ENCODE results near the gene CCDC154. TPM values are rescaled to one million over a fixed set of nuclear protein-coding genes. Genes with fewer than 3 reads are reported as not detected.

CCDC154 gene
- total and polyA plus RNA-seq, 3 experiments from 2014 or later = 2.3 to 2.8 TPM; not detected in 1

DNA sequence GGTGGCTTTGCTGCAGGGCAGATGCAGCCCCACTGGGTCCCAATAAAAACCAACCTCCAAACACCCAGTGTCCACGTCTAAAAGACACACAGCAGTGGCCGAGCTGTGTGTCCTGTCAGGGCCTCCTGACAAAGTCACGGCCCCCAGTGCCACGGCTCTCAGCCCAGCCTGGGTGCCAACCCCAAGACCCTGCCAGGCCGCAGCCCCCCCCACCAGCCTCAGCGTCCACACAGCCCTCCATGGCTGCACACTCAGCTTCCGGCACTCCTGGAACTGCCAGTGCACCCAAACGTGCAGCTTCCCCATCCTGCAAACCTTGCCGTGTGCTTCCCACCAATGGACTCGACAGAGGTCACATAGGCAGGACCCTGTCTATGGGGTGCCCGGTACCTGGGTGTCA lies 3.6 kb upstream of the CCDC154 start:
- Histone ChIP-seq H3K27me3 (ENCODE audit: insufficient read depth, low read length, poor library complexity, severe bottlenecking) (no peaks in the 10 kb centered on the region), H3K4me1 (ENCODE audit: insufficient read depth, low read length) (no peaks in the 10 kb centered on the region), H3K36me3 (ENCODE audit: insufficient read depth, low read length) (no peaks in the 10 kb centered on the region), H3K27ac (ENCODE audit: low read depth, low read length) (no peak overlapping the region), H3K9me3 (ENCODE audit: low read length) (no peaks in the 10 kb centered on the region), H3K4me3 (ENCODE audit: low read length) (no peak overlapping the region)
- Mint-ChIP-seq H3K9me3 (no peaks in the 10 kb centered on the region), H3K27me3 (no peaks in the 10 kb centered on the region), H3K36me3 (peaks cover 0 to 42% (median 0%) of the 10 kb centered on the region in 3 donors), H3K4me1 (no peaks in the 10 kb centered on the region), H3K4me3 (no peak overlapping the region), H3K27ac (no peak overlapping the region)
- DNase-seq = no peak
- POLR2A ChIA-PET = no interaction called here
- CTCF ChIA-PET = no interaction called here

DNA sequence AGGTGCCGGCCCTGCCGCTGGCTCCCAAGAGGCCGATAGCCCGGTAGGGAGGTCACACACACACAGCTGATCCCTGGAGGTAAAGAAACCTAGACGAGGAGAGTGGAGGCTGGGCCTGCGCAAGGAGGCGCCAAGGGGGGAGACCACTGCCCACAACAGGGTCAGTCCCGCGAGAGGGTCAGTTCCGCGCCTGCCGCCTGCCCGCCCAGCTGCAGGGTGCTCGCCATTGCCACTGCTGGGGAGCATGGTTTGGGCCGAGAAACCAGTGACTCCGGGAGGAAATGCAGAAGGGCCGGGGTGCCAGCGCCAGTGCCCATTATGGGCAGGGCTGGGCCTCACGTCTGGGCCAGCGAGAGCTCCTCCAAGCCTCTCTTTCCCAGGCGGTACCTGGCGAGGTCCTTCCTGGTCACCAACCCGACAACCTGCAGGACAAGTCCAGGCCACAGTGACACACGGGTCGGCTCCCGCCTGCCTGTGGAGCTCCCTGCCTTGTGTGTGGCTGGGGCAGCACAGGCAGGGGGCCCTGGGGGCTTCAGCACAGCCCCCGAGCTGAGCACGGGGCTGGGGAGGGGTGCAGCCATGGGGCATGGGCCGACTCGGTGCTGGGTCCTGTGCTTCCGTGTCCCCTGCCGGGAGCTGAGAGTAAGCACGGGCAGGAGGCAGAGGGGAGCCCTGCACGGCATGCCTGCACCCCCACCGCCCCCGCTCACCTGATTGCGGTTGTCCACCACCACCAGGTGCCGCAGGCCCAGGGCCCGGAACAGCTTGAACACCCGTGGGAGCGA lies 2.1 kb upstream of the CCDC154 start:
- Histone ChIP-seq H3K36me3 (ENCODE audit: insufficient read depth, low read length) (no peaks in the 10 kb centered on the region), H3K9me3 (ENCODE audit: low read length) (no peaks in the 10 kb centered on the region), H3K27ac (ENCODE audit: low read depth, low read length) (no peak overlapping the region), H3K4me3 (ENCODE audit: low read length) (no peak overlapping the region), H3K27me3 (ENCODE audit: insufficient read depth, low read length, poor library complexity, severe bottlenecking) (no peaks in the 10 kb centered on the region), H3K4me1 (ENCODE audit: insufficient read depth, low read length) (no peaks in the 10 kb centered on the region)
- no peak overlapping the region for H3K4me3 Mint-ChIP-seq
- no peaks in the 10 kb centered on the region for H3K27me3 Mint-ChIP-seq
- ChIA-PET POLR2A (interaction anchor here (0.6 kb wide), 1 partner anchor 25 kb away, joined by 3 read pairs; no protein-coding TSS in a partner anchor), CTCF (no interaction called here)
- peaks cover 0 to 31% (median 0%) of the 10 kb centered on the region in 3 donors for H3K36me3 Mint-ChIP-seq
- H3K9me3 Mint-ChIP-seq = no peaks in the 10 kb centered on the region
- H3K4me1 Mint-ChIP-seq = no peaks in the 10 kb centered on the region
- DNase-seq = no peak
- no peak overlapping the region for H3K27ac Mint-ChIP-seq

- Histone ChIP-seq H3K4me1 (ENCODE audit: insufficient read depth, low read length) (no peaks in the 10 kb centered on the region), H3K4me3 (ENCODE audit: low read length) (no peak overlapping the region), H3K27ac (ENCODE audit: low read depth, low read length) (no peak overlapping the region), H3K27me3 (ENCODE audit: insufficient read depth, low read length, poor library complexity, severe bottlenecking) (no peaks in the 10 kb centered on the region), H3K9me3 (ENCODE audit: low read length) (no peaks in the 10 kb centered on the region), H3K36me3 (ENCODE audit: insufficient read depth, low read length) (no peaks in the 10 kb centered on the region)
- no peaks in the 10 kb centered on the region for H3K4me1 Mint-ChIP-seq
- H3K27me3 Mint-ChIP-seq = no peaks in the 10 kb centered on the region
- no peak overlapping the region for H3K4me3 Mint-ChIP-seq
- ChIA-PET POLR2A (interaction anchor here (0.5 to 0.6 kb wide), 2 partner anchors 26 to 309 kb away, joined by 3 read pairs; no protein-coding TSS in a partner anchor), CTCF (no interaction called here)
- H3K36me3 Mint-ChIP-seq = peaks cover 0 to 29% (median 0%) of the 10 kb centered on the region in 3 donors
- H3K9me3 Mint-ChIP-seq = no peaks in the 10 kb centered on the region
- no peak for DNase-seq
- H3K27ac Mint-ChIP-seq = no peak overlapping the region
Measured at GRCh38 chr16:1445518-1446203, 1.3 kb upstream of the CCDC154 start.

- H3K4me1 ChIP-seq (ENCODE audit: insufficient read depth, low read length) = no peaks in the 10 kb centered on the region
- peaks cover 0 to 25% (median 0%) of the 10 kb centered on the region in 3 donors for H3K36me3 Mint-ChIP-seq
- H3K27ac ChIP-seq (ENCODE audit: low read depth, low read length) = no peak overlapping the region
- DNase-seq = no peak
- H3K9me3 Mint-ChIP-seq = no peaks in the 10 kb centered on the region
- no peak overlapping the region for H3K27ac Mint-ChIP-seq
- no peak overlapping the region for H3K4me3 ChIP-seq (ENCODE audit: low read length)
- no peak overlapping the region for H3K4me3 Mint-ChIP-seq
- CTCF ChIA-PET = no interaction called here
- no peaks in the 10 kb centered on the region for H3K9me3 ChIP-seq (ENCODE audit: low read length)
- H3K4me1 Mint-ChIP-seq = no peaks in the 10 kb centered on the region
- H3K36me3 ChIP-seq (ENCODE audit: insufficient read depth, low read length) = no peaks in the 10 kb centered on the region
- no peaks in the 10 kb centered on the region for H3K27me3 Mint-ChIP-seq
- POLR2A ChIA-PET = interaction anchor here (0.5 kb wide), 1 partner anchor 309 kb away, joined by 3 read pairs; no protein-coding TSS in a partner anchor
- H3K27me3 ChIP-seq (ENCODE audit: insufficient read depth, low read length, poor library complexity, severe bottlenecking) = no peaks in the 10 kb centered on the region
Measured at GRCh38 chr16:1444730-1445517, 568 bp upstream of the CCDC154 start.

DNA sequence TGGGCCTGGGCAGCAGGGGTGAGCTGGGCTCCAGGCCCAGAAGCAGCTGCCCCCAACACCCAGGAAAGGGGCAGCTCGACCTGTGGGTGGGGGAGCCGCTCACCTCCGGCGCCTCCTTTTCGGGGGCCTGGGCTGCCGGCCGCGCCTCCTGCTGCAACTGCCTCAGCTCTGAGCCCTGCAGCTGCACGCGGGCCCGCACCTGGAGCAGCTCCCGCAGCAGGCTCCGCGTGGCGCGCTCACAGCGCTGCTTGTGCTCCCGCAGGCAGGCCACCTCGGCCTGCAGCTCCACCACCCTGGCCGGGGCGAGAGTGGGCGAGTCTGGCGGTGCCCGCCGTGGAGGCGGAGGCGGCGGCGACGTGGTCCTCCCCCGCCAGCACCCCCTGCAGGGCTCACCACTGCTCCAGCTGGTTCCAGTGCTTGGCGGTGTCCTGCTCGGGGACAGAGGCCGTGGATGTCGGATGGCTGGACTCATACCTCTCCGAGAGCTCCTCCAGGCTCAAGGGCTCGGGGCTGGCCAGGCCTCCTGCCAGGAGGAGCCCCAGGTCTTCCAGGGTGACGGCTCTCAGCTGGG lies 868 bp downstream of the CCDC154 start:
- H3K27me3 Mint-ChIP-seq = no peaks in the 10 kb centered on the region
- Histone ChIP-seq H3K9me3 (ENCODE audit: low read length) (no peaks in the 10 kb centered on the region), H3K27me3 (ENCODE audit: insufficient read depth, low read length, poor library complexity, severe bottlenecking) (no peaks in the 10 kb centered on the region), H3K36me3 (ENCODE audit: insufficient read depth, low read length) (no peaks in the 10 kb centered on the region), H3K4me3 (ENCODE audit: low read length) (no peak overlapping the region), H3K4me1 (ENCODE audit: insufficient read depth, low read length) (no peaks in the 10 kb centered on the region), H3K27ac (ENCODE audit: low read depth, low read length) (no peak overlapping the region)
- H3K36me3 Mint-ChIP-seq = peaks cover 0 to 13% (median 0%) of the 10 kb centered on the region in 3 donors
- no peak overlapping the region for H3K4me3 Mint-ChIP-seq
- ChIA-PET POLR2A (interaction anchor here (0.5 kb wide), 1 partner anchor 28 kb away, joined by 6 read pairs; no protein-coding TSS in a partner anchor), CTCF (no interaction called here)
- no peaks in the 10 kb centered on the region for H3K9me3 Mint-ChIP-seq
- H3K27ac Mint-ChIP-seq = no peak overlapping the region
- no peak for DNase-seq
- no peaks in the 10 kb centered on the region for H3K4me1 Mint-ChIP-seq

GRCh38 chr16:1442697-1443096 lies 1.7 kb downstream of the CCDC154 start:
- Mint-ChIP-seq H3K36me3 (peaks cover 0 to 5% (median 0%) of the 10 kb centered on the region in 3 donors), H3K9me3 (no peaks in the 10 kb centered on the region), H3K4me3 (no peak overlapping the region), H3K27ac (no peak overlapping the region), H3K4me1 (no peaks in the 10 kb centered on the region), H3K27me3 (no peaks in the 10 kb centered on the region)
- H3K4me3 ChIP-seq (ENCODE audit: low read length) = no peak overlapping the region
- H3K4me1 ChIP-seq (ENCODE audit: insufficient read depth, low read length) = no peaks in the 10 kb centered on the region
- ChIA-PET POLR2A (no interaction called here), CTCF (no interaction called here)
- H3K9me3 ChIP-seq (ENCODE audit: low read length) = no peaks in the 10 kb centered on the region
- no peak for DNase-seq
- no peak overlapping the region for H3K27ac ChIP-seq (ENCODE audit: low read depth, low read length)
- no peaks in the 10 kb centered on the region for H3K36me3 ChIP-seq (ENCODE audit: insufficient read depth, low read length)
- H3K27me3 ChIP-seq (ENCODE audit: insufficient read depth, low read length, poor library complexity, severe bottlenecking) = no peaks in the 10 kb centered on the region

DNA sequence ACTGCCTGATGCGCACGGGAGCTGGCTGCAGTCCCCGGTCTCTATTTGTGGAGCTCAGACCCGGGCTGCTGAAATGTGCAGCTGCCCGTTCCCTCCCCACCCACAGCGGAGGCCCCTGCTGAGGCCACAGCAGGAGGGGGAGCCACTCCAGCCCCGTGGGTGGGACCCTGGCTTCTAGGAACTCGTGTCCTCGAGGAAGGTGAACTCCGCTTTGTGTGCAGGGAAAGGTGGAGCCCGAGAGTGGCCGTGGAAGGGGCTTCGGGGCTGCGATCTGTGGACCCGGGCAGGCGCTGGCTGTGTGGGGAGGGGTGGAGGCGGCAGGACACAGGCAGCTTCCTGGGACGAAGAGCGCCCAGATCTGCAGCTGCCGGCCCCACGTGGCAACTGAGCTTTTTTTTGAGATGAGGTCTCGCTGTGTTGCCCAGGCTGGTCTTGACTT lies 2.9 kb downstream of the CCDC154 start:
- CTCF ChIA-PET = no interaction called here

More for the DNA sequence above, 2.9 kb downstream of the CCDC154 start:
- Mint-ChIP-seq H3K27ac (no peak overlapping the region), H3K36me3 (peaks cover 0 to 4% (median 0%) of the 10 kb centered on the region in 3 donors), H3K27me3 (no peaks in the 10 kb centered on the region), H3K4me1 (no peaks in the 10 kb centered on the region), H3K9me3 (no peaks in the 10 kb centered on the region), H3K4me3 (no peak overlapping the region)
- Histone ChIP-seq H3K27me3 (ENCODE audit: insufficient read depth, low read length, poor library complexity, severe bottlenecking) (no peaks in the 10 kb centered on the region), H3K9me3 (ENCODE audit: low read length) (no peaks in the 10 kb centered on the region), H3K4me3 (ENCODE audit: low read length) (no peak overlapping the region), H3K36me3 (ENCODE audit: insufficient read depth, low read length) (no peaks in the 10 kb centered on the region), H3K27ac (ENCODE audit: low read depth, low read length) (no peak overlapping the region), H3K4me1 (ENCODE audit: insufficient read depth, low read length) (no peaks in the 10 kb centered on the region)
- POLR2A ChIA-PET = no interaction called here
- no peak for DNase-seq

All from CD8-positive, alpha-beta memory T cell (primary cell).